ENCODE data around the gene CHST8.

- TF ChIP-seq CTCF (IDR thresholded peaks at IDR 0.05) (no peak), POLR2A (IDR thresholded peaks at IDR 0.05) (no peak), POLR2AphosphoS5 (IDR thresholded peaks at IDR 0.05; ENCODE audit: insufficient read depth in 1 of 2, low read depth in 1 of 2) (no peak)
These were observed 47.2 kb downstream of the CHST8 start for GRCh38 chr19:33668968-33669367.
